ENCODE measurements around the gene GRIFIN.

Gene GRIFIN

GRCh38 chr7:2452643-2453270, 23.4 kb downstream of the GRIFIN start:
- DNase-seq = no peak

GRCh38 chr7:2452074-2452507, 24.1 kb downstream of the GRIFIN start:
- no peak for DNase-seq

- DNase-seq = peak; percentile 61
Measured at GRCh38 chr7:2451171-2452073, 24.8 kb downstream of the GRIFIN start.

- no peak for DNase-seq
Measured at GRCh38 chr7:2450198-2451107, 25.7 kb downstream of the GRIFIN start.

GRCh38 chr7:2446676-2447075, 29.5 kb downstream of the GRIFIN start:
- DNase-seq = no peak

GRCh38 chr7:2445898-2446555, 30.2 kb downstream of the GRIFIN start:
- no peak for DNase-seq

GRCh38 chr7:2445047-2445446, 31.2 kb downstream of the GRIFIN start:
- no peak for DNase-seq

GRCh38 chr7:2444476-2444875, 31.7 kb downstream of the GRIFIN start:
- no peak for DNase-seq

- no peak for DNase-seq
Measured at GRCh38 chr7:2443491-2443890, 32.7 kb downstream of the GRIFIN start.

GRCh38 chr7:2441430-2442058, 34.7 kb downstream of the GRIFIN start:
- DNase-seq = no peak

GRCh38 chr7:2440608-2441245, 35.5 kb downstream of the GRIFIN start:
- no peak for DNase-seq

GRCh38 chr7:2438775-2439174, 37.4 kb downstream of the GRIFIN start:
- no peak for DNase-seq

GRCh38 chr7:2438186-2438585, 38.0 kb downstream of the GRIFIN start:
- DNase-seq = no peak

- DNase-seq = no peak
Measured at GRCh38 chr7:2437537-2438148, 38.6 kb downstream of the GRIFIN start.

GRCh38 chr7:2437136-2437535, 39.1 kb downstream of the GRIFIN start:
- DNase-seq = no peak

- DNase-seq = no peak
Measured at GRCh38 chr7:2436341-2437104, 39.7 kb downstream of the GRIFIN start.

GRCh38 chr7:2435146-2435545, 41.1 kb downstream of the GRIFIN start:
- DNase-seq = no peak

- no peak for DNase-seq
Measured at GRCh38 chr7:2433713-2434550, 42.3 kb downstream of the GRIFIN start.
